Forelimb muscle (tissue), 1 donor: ENCODE results near the gene PEX1. TPM values are rescaled to one million over a fixed set of nuclear protein-coding genes. Genes with fewer than 3 reads are reported as not detected.
A peak's percentile ranks its signal among the peaks of the same experiment; 100 is the strongest.
"Not testable (repeated sequence)": the region's sequence is repeated elsewhere in the genome, so short reads cannot be mapped to it uniquely, and the experiment has no call there.

Experiments
- DNase-seq: peaks from one replicate; pipeline ENCODE4 v3.0.0-alpha.2; 2013; ENCODE audit warnings: low read depth
- polyA plus RNA-seq: library from polyadenylated mRNA; unstranded; fragments of 120-200 nt; gene quantifications from one replicate; pipeline ENCODE4 v1.2.1, GENCODE V29; 2013; ENCODE audit not compliant: insufficient read length

PEX1 gene
- polyA plus RNA-seq, 1 donor, result 23.3 TPM

DNA sequence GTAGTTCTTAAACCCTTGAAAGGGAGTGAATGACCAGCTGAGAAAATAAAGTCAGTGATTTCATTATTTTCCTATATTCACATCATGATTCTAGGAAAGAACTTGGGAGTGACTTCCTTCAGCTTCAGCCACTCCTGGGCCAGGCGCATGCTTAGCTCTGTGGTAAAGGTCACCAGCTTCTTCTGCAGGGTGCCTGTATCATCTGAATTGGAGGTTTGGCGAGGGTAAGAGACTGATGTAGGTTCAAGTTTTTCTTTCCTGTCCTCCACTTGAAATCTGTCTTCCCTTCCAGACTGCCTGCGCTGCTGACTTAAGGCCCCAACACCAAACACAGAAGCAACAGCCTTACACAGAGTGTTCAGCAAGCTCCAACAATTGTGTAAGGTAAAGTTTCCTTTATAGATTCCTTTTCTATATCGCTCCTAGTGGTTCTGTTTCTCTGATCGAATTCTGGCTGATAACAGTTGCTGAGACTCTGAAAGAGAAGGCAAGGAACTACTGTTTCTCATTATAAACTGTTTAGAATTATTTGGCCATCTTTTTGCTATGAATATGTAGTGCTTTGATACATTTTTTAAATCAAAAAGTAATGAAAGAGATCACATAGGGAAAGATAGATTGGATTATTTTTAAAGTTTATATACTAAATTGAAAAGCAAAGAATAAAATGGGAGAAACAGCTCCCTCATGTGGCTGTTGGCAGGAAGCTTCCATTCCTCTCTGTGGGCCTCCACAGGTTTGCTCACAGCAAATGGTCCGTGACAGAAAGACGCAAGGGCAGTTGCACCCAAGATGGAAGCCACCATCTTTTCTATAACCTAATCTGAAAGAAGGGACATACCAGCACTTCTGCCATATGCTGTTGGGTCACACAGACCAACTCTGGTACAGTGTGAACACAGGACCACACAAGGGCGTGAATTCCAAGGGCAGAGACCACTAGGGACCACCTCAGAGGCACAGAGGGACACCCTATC is 67.0 kb downstream of the PEX1 start:
- DNase-seq, result no peak

DNA sequence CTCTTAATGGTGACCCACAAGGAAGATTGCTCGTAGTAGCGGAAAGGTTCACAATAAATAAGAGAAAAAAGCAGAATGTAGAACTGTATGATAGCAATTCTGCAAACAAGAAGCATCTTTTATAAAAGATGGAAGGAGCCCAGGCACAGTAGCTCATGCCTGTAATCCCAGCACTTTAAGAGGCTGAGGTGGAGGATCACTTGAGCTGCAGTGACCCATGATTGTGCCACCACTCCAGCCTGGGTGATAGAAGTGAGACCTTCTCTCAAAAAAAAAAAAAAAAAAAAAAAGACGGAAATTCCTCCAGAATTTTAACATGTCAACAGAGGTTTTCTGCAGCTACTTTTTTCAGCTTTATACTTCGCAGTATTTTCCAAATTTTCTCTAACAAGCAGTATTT is 67.8 kb downstream of the PEX1 start:
- no peak for DNase-seq

DNA sequence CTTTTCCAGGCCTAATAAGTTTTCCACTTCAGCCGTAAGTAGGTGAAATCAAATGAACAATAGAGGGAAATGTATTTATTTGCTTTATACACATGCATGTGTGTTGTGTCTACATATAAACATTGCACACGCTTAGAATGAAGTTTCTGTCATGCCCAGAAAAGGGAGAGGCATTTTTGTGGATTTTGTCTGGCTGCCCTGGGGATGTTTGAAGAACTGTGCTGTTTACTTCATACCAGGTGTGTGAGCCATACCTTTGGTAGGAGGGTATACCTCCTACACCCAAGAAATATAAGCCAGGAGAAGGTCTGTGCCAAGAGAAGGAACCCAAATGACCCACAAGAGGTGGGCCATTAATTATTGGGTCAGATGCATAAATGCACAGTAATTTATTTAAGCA is 68.2 kb downstream of the PEX1 start:
- no peak for DNase-seq

DNA sequence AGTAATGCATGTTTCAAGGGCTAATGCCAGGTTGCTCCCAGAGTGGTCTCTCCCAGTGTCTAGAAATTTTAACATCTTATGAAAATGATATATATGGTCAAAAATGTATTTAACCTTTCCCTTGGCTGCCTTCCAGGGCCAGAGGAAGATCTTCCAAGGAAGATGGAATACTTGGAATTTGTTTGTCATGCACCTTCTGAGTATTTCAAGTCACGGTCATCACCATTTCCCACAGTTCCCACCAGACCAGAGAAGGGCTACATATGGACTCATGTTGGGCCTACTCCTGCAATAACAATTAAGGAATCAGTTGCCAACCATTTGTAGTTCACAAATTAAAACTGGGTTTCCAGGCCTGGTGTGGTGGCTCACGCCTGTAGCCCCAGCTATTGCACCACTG is 72.1 kb downstream of the PEX1 start:
- DNase-seq, result no peak

DNA sequence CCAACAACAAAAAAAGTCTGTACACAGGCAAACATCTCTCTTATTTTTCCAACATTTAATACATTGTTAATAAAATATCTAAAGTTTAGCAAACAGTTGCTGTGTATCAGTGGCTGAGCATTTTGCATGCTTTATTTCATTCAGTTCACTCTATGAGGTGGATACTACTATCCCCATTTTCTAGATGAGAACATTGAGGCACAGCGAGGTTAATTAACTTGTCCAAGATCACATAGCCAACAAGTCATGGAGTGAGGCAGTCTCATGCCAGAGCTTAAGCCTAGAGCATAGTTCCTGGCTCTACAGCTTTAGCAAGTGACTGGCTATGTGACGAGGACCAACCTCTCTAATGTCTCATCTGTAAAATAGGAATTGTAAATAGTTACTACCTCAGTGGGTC is 76.7 kb downstream of the PEX1 start:
- DNase-seq, result no peak

DNA sequence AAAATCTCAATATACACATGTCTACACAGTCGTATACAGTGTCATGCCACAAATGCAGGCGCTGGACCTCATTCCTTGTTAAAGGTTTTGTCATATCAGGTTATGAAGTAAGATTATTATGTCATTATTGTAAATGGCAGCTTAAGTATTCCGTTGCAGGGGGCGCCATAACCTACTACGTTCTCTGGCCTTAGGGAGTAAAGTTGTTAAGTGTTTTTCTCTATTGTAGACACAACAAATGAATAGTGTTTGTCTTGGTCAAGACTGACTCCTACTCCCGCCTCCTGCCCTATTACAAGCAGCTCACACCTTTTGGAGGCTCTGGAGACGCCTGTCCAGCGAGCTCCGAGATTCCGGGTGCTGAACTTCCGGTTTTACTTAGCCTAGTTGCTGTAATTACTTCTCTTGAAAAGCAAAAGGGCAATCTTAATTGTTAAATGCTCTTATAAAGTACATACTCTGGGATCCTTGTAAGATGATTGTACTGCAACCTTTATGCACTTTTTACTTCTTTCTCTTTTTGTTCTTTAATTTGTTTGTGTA is 80.0 kb downstream of the PEX1 start:
- no peak for DNase-seq

DNA sequence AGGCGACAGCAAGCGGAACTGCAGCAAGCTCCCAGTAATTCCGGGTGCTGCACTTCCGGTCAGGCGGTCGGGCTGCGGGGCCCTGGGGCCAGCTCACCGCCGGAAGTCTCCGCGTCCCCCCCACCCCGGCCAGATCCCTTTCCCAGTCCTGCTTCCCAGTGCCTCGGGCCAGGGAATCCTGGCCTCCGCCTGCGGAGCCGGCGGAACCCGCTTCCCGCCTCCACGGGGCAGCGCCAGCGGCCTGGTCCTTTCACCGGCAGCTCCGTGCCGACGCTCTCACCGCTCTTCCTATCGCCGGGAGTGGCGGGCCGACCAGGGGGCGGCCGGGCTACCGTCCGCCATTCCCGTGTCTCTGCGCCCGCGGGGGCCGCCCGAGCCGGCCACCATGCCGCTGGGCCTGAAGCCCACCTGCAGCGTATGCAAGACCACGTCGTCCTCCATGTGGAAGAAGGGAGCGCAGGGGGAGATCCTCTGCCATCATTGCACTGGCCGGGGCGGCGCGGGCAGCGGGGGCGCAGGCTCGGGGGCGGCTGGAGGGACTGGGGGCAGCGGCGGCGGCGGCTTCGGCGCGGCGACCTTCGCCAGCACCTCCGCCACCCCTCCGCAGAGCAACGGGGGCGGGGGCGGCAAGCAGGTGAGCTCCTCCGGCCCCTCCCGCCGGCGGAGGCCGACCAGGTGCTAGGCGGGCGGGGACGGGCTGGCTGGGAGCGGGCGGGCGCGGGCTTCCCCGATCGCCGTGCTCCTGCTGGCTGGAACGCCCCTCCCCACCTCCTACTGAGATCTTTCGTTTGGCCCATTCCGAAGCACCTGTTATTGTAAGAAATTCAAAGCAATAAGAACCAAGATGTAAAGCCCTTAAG is 80.7 kb downstream of the PEX1 start, which contains the start of gene GATAD1:
GATAD1 (plus strand) TSS at position 138 of the 860 bp plus-strand sequence; CDS start at position 386, 248 bp downstream.
- DNase-seq, result peak; percentile 82

DNA sequence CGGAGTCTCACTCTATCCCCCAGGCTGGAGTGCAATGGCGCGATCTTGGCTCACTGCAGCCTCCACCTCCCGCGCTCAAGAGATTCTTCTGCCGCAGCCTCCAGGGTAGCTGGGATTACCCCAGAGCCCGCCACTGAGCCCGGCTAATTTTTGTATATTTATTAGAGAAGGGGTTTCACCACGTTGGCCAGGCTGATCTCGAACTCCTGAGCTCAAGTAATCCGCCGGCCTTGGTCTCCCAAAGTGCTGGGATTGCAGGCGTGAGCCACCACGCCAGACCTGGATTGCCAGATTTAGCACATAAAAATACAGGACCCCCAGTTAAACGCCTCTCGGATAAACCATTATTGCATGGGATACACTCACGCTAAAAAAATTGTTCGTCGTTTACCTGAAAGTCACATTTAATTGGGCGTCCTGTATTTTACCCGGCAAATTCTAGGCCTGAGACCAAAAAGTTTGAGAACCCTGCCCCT is 81.4 kb downstream of the PEX1 start:
- DNase-seq, result no peak

DNA sequence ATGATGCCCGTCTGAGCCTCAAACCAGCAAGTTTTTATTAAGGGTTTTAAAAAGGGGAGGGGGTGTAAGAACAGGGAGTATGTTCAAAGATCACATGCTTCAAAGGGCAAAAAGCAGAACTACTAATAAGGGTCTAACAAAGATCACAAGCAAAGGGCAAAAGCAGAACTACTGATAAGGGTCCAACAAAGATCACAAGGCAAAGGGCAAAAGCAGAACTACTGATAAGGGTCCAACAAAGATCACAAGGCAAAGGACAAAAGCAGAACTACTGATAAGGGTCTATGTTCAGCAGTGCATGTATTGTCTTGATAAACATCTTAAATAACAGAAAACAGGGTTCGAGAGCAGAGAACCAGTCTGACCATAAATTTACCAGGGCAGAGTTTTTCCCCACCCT is 85.6 kb downstream of the PEX1 start:
- not testable (repeated sequence) for DNase-seq

DNA sequence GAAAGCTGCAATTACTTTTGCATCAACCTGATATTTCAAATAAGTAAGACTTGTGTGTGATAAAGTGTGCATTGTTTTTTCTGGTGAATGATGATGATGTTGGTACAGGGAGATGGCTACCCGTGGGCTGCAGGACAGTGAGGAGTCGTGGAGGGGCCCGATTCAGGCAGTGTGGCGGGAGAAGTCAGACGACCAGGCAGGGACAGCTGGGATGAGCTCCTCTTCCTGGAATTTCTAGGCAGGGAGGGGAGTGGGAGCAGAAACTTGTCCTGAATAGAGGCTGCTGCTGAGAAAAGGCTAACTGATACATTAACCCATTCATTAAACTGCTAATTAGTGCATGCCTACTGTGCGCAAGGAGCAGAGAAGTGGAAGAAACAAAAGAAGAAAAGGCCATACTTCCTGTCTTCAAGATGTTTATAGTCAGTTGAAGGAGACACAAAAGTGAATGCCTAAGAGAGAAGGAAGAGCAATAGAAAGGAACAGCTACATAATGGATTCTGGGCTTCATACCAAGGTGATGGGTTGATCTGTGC is 90.3 kb downstream of the PEX1 start:
- DNase-seq, result no peak

Other genes starting within 250 kb of the PEX1 start
- 24.9 TPM for gene GATAD1, start 81.0 kb downstream of the PEX1 start, polyA plus RNA-seq
- 1.4 TPM for gene ERVW-1, start 50.6 kb downstream of the PEX1 start, polyA plus RNA-seq
- gene RBM48, start 275 bp upstream of the PEX1 start, polyA plus RNA-seq, result 13.8 TPM
- gene FAM133B, start 61.9 kb upstream of the PEX1 start, polyA plus RNA-seq, result 31.0 TPM